Epithelial cell of prostate (primary cell): Measurements from ENCODE around the gene ANKFN1.

Source experiments
- DNase-seq: peaks from one replicate; pipeline ENCODE4 v3.0.0-alpha.2; 2011; ENCODE audit warnings: low read depth, low spot score
- H3K27ac ChIP-seq: fragments of 450-650 bp; 2 replicates; pipeline ENCODE4 v1.5.1; 2017; ENCODE audit warnings: mild to moderate bottlenecking

Gene ANKFN1

GRCh38 chr17:56475116-56475515 is 321.8 kb downstream of the ANKFN1 start:
- DNase-seq: no peak
- no peak overlapping the region for H3K27ac ChIP-seq

DNA sequence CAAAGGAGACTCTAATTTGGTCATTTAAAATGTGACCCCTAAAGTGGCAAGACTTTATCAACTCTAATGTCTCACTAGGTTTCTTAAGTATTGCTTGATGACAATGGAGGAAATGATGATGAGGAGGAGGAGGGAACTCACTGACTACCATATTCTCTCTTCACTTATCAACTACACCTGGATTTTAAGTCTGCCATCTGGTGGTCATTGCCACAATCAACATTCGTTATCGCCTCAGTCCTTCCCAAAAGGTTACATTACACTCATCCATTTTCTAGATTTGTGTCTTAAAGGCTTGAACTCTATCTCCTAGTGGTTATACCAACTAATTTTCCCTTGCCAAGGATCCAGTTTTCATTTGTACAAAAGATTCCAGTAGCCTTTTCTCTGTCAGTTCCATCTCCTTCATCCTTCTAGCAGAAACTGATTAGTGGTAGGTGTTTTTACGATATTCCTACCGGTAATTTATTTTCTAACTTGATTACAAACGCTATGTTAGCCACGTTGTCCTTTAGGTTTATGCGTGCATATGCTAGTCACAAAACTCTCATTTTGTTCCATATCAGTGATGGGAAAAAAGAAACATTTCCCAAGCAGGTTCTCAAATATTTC is 325.7 kb downstream of the ANKFN1 start:
- no peak overlapping the region for H3K27ac ChIP-seq
- no peak for DNase-seq

GRCh38 chr17:56480501-56480900 is 327.2 kb downstream of the ANKFN1 start:
- no peak for DNase-seq
- H3K27ac ChIP-seq: no peak overlapping the region

DNA sequence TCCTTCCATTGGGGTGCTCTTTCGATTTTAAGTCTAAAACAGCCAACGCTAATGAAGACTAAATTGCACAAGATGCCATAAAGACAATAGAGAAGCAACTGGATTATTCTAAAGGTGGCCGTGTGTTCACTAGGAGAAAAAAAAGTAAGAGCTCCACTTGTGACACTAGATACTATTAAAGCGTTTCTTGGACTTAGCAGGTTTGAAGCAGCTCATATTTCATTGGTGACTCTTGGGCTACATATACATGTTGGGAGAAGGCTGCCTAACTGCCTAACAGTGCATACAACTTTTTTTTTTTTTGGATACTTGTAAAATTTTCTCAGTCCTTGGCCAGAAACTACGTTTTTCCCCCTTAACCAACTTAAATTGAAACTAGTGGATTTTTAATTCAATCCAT is 328.4 kb downstream of the ANKFN1 start:
- no peak overlapping the region for H3K27ac ChIP-seq
- no peak for DNase-seq

GRCh38 chr17:56482229-56482628 is 329.0 kb downstream of the ANKFN1 start:
- H3K27ac ChIP-seq: no peak overlapping the region
- no peak for DNase-seq

GRCh38 chr17:56486732-56487131 is 333.5 kb downstream of the ANKFN1 start:
- DNase-seq: no peak
- no peak overlapping the region for H3K27ac ChIP-seq

DNA sequence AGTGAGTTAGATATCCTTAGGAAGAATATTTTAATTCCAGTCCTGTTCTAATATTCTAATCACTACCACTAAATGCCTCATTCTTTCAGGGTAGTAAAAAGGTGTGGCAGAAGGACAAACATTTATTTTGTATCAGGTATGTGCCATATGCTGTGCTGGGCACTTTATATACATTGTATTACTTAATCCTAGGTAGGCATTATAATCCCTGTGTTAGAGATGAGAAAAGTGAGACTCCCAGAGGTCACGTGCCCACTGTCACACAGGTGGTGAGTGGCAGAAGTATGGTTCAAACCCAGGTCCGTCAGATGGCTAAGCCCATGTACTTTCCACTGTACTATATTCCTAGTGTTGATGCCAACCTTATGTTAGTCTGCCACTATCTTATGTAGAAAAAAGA is 335.5 kb downstream of the ANKFN1 start:
- H3K27ac ChIP-seq: no peak overlapping the region
- DNase-seq: no peak

- no peak for DNase-seq
- H3K27ac ChIP-seq: no peak overlapping the region
These were observed 336.7 kb downstream of the ANKFN1 start for GRCh38 chr17:56489980-56490379.

- no peak overlapping the region for H3K27ac ChIP-seq
These were observed 342.3 kb downstream of the ANKFN1 start for GRCh38 chr17:56495556-56495955.

GRCh38 chr17:56497132-56497531 is 343.9 kb downstream of the ANKFN1 start:
- H3K27ac ChIP-seq: no peak overlapping the region
- no peak for DNase-seq

More at GRCh38 chr17:56495556-56495955, 342.3 kb downstream of the ANKFN1 start:
- DNase-seq: no peak

DNA sequence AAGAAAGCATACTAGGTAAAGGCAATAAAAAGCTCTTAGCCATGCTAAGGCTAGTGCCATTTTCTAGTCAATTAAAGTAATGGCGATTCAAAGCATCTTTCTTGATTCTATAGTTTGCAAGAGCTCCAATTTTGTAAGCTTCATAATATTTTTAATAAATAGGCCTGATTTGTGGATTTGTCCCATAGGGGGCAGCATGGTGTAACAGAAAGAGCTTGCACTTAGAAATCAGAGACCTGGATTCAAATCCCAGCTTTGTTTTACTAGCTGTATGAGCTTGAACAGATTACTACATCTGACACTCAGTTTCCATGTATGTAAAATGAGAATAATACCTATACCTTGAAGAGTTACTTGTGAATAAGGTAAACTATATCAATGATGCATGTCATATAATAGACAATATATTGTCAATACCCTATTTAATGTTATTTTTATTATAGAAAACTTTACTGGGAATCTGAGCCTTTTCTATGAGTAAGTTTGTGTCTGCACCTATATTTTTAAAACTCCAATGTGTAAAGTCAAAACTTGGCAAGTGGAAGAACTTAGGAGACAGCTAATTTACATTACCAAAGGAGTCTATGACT is 346.6 kb downstream of the ANKFN1 start:
- no peak for DNase-seq
- H3K27ac ChIP-seq: no peak overlapping the region

GRCh38 chr17:56502120-56502654 is 348.9 kb downstream of the ANKFN1 start:
- DNase-seq: no peak
- no peak overlapping the region for H3K27ac ChIP-seq

- DNase-seq: no peak
- no peak overlapping the region for H3K27ac ChIP-seq
These were observed 352.0 kb downstream of the ANKFN1 start for GRCh38 chr17:56505154-56505756.

DNA sequence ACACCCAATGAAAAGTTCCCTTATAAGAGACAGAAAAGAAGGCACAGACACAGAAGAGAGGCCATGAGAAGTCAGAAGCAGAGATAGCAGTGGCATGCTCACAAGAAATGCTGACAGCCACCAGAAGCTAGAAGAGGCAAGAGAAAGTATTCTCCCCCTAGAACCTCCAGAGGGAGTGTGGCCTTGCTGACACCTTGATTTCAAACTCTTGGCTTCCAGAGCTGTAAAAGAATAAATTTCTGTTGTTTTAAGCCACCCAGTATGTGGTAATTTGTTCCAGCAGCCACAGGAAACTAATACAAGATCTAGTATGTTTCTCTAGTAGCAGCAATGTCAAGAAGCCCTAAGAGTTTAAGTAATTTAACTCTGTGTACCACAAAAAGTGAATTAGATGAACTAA is 353.1 kb downstream of the ANKFN1 start:
- no peak for DNase-seq

GRCh38 chr17:56510554-56511342 is 357.5 kb downstream of the ANKFN1 start:
- DNase-seq: no peak

More for the DNA sequence above, 353.1 kb downstream of the ANKFN1 start:
- H3K27ac ChIP-seq: no peak overlapping the region

GRCh38 chr17:56514264-56514663 is 361.0 kb downstream of the ANKFN1 start:
- no peak for DNase-seq
- no peak overlapping the region for H3K27ac ChIP-seq

More at GRCh38 chr17:56510554-56511342, 357.5 kb downstream of the ANKFN1 start:
- H3K27ac ChIP-seq: no peak overlapping the region

- DNase-seq: no peak
- no peak overlapping the region for H3K27ac ChIP-seq
These were observed 361.6 kb downstream of the ANKFN1 start for GRCh38 chr17:56514899-56515298.

DNA sequence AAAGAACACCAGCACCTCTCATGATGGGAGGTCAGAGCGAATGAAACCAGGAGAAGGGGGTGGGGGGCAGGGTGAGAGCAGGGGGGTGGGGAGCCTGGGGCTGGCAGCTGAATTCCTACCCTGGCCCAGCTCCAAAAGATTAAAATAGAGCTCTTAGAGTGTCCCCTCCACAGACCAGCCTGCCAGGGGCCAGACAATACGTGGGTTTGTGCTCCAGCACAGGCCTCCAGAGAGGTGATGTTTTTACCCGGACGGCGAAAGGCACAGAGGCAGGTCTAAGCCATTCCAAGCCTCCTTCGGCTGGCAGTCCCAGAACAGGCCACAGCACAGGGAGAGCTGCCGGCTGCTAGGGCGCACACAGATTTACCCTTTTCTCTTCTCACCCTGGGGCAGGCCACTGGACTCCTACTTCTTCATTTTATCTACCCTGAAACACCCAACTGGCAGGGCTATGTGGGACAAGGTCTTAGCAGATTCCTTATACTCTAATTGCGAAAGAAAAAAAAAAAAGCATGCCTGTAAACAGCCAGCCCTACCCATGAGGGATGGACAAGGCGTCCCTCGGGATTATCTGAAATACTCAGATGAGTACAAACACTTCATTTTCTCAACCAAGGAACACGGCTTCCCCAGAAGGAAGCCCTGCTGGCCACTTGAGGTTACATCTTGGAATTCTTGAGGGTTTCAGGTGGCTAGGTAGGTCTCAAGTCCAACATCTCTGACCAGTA is 368.3 kb downstream of the ANKFN1 start:
- DNase-seq: no peak
- H3K27ac ChIP-seq: no peak overlapping the region

- DNase-seq: no peak
- no peak overlapping the region for H3K27ac ChIP-seq
These were observed 369.8 kb downstream of the ANKFN1 start for GRCh38 chr17:56523042-56523441.

- H3K27ac ChIP-seq: no peak overlapping the region
- DNase-seq: no peak
These were observed 375.4 kb downstream of the ANKFN1 start for GRCh38 chr17:56528696-56529095.
